ENCODE results near the gene CS. TPM values are rescaled to one million over a fixed set of nuclear protein-coding genes. Genes with fewer than 3 reads are reported as not detected.

CS gene
- total and polyA plus RNA-seq, 2 of the 4 experiments (the other 2 are of a cell fraction) = 139 to 146 TPM

DNA sequence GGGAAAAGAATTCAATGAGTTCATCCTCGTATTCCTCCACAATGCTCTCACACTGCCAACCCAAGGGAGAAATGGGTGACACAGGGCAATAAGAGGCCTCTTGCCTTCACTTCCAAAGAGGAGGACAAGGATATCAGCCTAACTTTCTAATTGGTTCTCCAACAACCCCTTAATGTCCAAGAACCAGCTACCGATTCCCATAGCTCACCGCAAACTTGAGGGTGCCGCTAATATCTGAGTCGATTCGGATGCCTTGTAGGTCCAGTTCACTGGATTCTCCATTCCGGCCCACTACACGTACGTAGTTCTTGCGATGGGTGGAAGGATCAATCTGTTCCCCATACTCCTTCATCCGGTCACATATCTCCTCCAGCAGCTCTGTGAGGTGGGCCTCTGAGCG lies 10.9 kb upstream of the CS start:
- intact Hi-C loops (cut with micrococcal nuclease) = no loop called here
- Histone ChIP-seq H3K14ac (replicated peaks; ENCODE audit: low read depth, low read length) (no peak overlapping the region), H4K91ac (ENCODE audit: insufficient read depth, low read depth, low read length) (no peak overlapping the region), H2BK15ac (ENCODE audit: low read depth, low read length) (no peak overlapping the region), H2BK5ac (ENCODE audit: low read depth, low read length, poor library complexity, severe bottlenecking) (no peak overlapping the region), H3K56ac (ENCODE audit: extremely low read depth, insufficient read depth, low read length) (no peak overlapping the region), H3K36me3 (ENCODE audit: control insufficient read depth, insufficient read depth, low read length) (peaks cover 30% of the 10 kb centered on the region), H3K4me3 (ENCODE audit: insufficient read depth, low read depth, low read length) (no peak overlapping the region), H3K18ac (ENCODE audit: low read depth, low read length) (no peak overlapping the region), H4K20me1 (ENCODE audit: insufficient read depth, low read length) (no peaks in the 10 kb centered on the region), H3K4me2 (ENCODE audit: low read depth, low read length) (no peak overlapping the region), H2AFZ (replicated peaks; ENCODE audit: low read length, poor library complexity) (no peak overlapping the region), H3K79me1 (ENCODE audit: low read depth in 1 of 2, low read length in 2 of 2) (peaks cover 11 to 26% of the 10 kb centered on the region in 2 experiments), H2BK20ac (ENCODE audit: low read depth, low read length) (no peak overlapping the region), H2AK5ac (ENCODE audit: low read depth, low read length) (no peak overlapping the region), H2AK9ac (replicated peaks; ENCODE audit: low read depth, low read length, poor library complexity) (no peak overlapping the region), H3K9me1 (ENCODE audit: insufficient read depth, low read length) (no peaks in the 10 kb centered on the region), H3K23ac (ENCODE audit: low read depth, low read length) (no peak overlapping the region), H4K8ac (ENCODE audit: low read depth in 2 of 2, low read length in 2 of 2) (no peak overlapping the region), H3K27ac (ENCODE audit: insufficient read depth, low read length) (no peak overlapping the region), H3K4ac (ENCODE audit: low read depth, low read length) (no peak overlapping the region), H3K27me3 (ENCODE audit: control insufficient read depth, insufficient read depth, low read length) (no peaks in the 10 kb centered on the region), H3K9me3 (ENCODE audit: control insufficient read depth, insufficient read depth, low read length) (no peaks in the 10 kb centered on the region), H4K5ac (ENCODE audit: low read depth, low read length) (no peak overlapping the region), H2BK120ac (ENCODE audit: low read depth, low read length) (no peak overlapping the region), H3K4me1 (ENCODE audit: control insufficient read depth, insufficient read depth, low read length) (peaks cover 4% of the 10 kb centered on the region), H3K9ac (ENCODE audit: low read depth, low read length) (no peak overlapping the region)
- in situ Hi-C loops (cut with MboI; ENCODE audit: low sequenced_read_pairs) = no loop called here
- dilution Hi-C loops (cut with HindIII; ENCODE audit: low sequenced_read_pairs, unreplicated experiment) = no loop called here
- WGBS, 2 experiments (ENCODE audit: extremely low coverage in 2 of 2, insufficient read length in 1 of 2) = 98% methylated on average over 11 of the region's 12 CpGs; no CpG with 5 or more reads in 1 of the 2 experiments
- ChIA-PET POLR2A (ENCODE audit: unreplicated experiment) (interaction anchor here (0.6 kb wide), 1 partner anchor 225 kb away, joined by 5 read pairs; no protein-coding TSS in a partner anchor), CTCF (no interaction called here)
- no peak for DNase-seq
- ATAC-seq (ENCODE audit: low read depth) = no peak
- no TSS peak for BruUV-seq (replicated peaks)
- TF ChIP-seq BHLHE40 (IDR thresholded peaks at IDR 0.05; ENCODE audit: low read depth, low read length) = no peak
- no peak for TF ChIP-seq SMC3 (IDR thresholded peaks at IDR 0.05; ENCODE audit: low read depth, low read length)
- no peak for TF ChIP-seq MAZ (IDR thresholded peaks at IDR 0.05; ENCODE audit: borderline replicate concordance, low read depth, low read length)
- TF ChIP-seq, protein P1, sequence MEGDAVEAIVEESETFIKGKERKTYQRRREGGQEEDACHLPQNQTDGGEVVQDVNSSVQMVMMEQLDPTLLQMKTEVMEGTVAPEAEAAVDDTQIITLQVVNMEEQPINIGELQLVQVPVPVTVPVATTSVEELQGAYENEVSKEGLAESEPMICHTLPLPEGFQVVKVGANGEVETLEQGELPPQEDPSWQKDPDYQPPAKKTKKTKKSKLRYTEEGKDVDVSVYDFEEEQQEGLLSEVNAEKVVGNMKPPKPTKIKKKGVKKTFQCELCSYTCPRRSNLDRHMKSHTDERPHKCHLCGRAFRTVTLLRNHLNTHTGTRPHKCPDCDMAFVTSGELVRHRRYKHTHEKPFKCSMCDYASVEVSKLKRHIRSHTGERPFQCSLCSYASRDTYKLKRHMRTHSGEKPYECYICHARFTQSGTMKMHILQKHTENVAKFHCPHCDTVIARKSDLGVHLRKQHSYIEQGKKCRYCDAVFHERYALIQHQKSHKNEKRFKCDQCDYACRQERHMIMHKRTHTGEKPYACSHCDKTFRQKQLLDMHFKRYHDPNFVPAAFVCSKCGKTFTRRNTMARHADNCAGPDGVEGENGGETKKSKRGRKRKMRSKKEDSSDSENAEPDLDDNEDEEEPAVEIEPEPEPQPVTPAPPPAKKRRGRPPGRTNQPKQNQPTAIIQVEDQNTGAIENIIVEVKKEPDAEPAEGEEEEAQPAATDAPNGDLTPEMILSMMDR (conservative IDR thresholded peaks at IDR 0.05; ENCODE audit: low read depth, low read length) = no peak
- TF ChIP-seq MXI1 (IDR thresholded peaks at IDR 0.05; ENCODE audit: borderline replicate concordance, low read depth, low read length) = no peak
- TF ChIP-seq RFX5 (IDR thresholded peaks at IDR 0.05; ENCODE audit: low read depth, low read length) = no peak
- TF ChIP-seq NFE2L2 (IDR thresholded peaks at IDR 0.05; ENCODE audit: low read depth, low read length) = no peak
- TF ChIP-seq MAFK (IDR thresholded peaks at IDR 0.05; ENCODE audit: low read depth, low read length) = no peak
- TF ChIP-seq CEBPB (IDR thresholded peaks at IDR 0.05; ENCODE audit: low read depth, low read length) = no peak
